DMS 273 (cell line): ENCODE measurements around the gene CDNF.

Source experiments
- DNase-seq: peaks from one replicate; lab custom pipeline; 2025; ENCODE audit not compliant: unreplicated experiment; lab: John Stamatoyannopoulos, UW

CDNF gene

GRCh38 chr10:14800397-14800796 lies 37.4 kb downstream of the CDNF start:
- DNase-seq: no peak

DNA sequence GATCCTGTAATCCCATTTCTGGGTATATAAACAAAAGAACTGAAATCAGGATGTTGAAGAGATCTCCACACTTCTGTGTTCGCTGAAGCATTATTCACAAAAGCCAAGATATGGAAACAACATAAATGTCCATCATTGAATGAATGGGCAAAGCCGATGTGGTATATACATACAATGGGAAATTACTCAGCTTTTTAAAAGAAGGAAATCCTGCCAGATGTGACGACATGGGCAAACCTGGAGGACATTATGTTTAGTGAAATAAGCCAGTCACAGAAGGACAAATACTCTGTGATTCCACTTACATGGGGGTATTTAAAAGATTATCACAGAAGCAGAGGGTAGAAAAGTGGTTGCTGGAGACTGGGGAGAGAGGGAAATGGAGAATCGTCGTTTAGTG lies 39.2 kb downstream of the CDNF start:
- DNase-seq: no peak

- no peak for DNase-seq
These were observed 49.9 kb downstream of the CDNF start for GRCh38 chr10:14787938-14788337.

DNA sequence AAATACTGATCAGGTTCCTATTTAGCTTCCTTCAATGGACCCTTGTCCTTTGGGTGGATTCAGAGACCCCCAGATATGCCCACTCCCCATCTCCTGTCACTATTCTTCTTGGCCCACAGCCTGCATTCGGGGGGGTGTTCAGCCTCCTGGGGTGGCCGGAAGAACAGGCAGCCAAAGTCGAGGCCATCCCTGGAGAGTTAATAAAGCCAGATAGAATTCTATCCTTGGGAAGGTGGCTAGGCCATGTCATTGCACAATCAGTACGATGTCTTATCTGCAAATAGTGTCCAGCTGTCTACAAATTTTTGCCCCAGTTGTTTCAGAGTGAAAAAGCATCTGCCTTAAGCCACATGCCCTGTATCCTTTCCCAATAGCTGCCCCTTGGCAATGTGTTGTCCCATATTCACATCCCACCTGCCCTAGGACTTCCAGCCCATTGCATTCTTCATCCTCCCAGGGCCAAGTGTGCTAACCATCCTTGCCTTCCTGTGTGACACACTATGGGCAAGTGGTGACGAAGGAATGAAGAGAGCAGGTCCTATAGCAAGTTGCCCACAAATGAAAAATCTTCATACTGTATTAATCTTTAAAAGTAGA lies 53.3 kb downstream of the CDNF start:
- no peak for DNase-seq

DNA sequence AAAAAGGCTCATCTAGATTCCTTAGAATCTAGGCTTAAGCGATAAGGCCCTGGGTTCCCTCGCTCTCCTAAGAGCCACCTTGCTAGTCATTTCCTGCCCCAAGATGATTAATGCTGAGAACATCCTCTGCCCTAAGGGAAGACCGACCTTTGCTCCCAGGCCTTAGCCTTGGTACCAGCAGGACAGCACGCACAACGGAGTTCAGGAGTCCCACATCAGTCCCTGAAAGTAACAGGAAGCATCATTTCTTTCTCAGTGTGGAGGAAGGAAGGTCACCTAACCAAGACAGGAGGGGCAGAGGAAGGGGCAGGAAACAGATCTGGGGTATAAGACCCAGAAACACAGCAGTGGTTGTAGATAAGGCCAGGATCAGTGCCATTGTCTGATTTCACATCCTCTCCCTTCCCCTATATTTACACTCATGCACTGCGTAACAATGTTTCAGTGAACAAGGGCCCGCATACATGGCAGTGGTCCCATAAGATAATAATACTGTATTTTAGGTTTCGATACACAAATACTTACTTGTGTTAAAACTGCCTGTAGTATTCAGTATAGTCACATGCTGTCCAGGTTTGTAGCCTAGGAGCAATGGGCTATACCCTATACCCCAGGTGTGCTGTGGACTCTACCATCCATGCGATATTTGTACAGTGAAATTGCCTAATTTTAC lies 55.0 kb downstream of the CDNF start:
- no peak for DNase-seq

DNA sequence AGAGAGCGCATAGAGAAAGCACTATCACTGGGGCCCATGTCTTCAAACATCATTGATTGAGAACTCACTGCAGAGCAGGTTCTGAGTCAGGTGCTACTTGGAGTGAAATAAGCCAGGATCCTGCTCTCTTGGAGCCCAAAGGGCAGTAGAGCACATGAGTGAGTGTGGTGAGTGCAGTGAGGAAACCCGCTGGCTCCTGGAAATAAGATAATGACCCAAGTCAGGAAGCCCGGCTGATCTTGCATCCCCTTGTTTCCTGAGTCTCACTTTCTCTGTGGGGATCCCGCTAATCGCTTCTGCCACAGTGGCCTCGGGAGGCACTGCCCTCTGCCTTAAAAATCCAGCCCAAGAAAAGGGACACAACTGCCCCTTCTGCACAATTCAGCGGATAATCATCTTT lies 56.1 kb downstream of the CDNF start:
- no peak for DNase-seq

DNA sequence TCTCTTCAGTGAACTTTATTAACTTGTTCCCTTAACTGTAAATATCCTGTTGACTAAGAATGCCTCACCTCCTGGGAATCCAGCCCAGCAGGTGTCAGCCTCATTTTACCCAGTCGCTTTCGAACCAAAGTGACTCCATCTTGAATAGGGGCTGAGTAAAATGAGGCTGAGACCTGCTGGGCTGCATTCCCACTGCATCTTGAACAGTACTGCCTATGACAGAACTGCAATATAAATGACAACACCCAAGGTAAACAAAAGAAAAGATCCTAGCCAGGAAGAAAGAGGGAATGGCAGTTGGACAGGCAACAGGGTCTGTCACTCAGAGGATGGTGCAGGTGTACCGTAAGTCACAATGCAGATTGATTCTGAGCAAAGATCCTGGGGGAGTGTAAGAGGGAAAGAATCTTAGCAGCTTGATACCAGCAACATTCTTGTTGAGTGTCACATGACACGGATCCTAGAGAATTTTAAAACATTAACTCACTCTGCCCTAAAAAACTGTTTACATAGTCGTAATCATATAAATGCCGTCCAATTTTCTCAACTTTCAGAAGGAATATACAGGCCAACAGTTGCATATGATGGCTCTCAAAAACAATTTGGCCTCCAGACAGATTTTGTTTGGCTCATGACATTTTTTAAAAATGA lies 58.7 kb downstream of the CDNF start:
- no peak for DNase-seq

DNA sequence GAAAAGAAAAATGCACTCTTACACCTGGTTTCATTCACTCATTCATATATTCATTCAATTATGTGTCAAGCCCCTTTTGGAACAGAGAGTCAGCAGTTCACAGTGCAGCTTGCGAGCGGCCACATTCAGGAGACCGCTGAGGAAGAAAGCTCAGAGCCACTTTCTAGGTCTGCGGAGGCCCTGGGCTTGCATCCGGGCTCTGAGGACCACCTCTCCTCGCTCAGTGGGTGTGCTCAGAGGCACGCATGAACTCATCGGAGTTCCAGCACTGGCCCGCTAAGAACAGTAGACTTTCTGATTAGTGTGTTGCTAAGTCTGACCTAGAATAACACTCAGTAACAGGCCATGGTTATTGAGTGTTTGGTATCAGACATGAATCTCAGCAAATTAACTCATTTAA lies 61.3 kb downstream of the CDNF start:
- no peak for DNase-seq

DNA sequence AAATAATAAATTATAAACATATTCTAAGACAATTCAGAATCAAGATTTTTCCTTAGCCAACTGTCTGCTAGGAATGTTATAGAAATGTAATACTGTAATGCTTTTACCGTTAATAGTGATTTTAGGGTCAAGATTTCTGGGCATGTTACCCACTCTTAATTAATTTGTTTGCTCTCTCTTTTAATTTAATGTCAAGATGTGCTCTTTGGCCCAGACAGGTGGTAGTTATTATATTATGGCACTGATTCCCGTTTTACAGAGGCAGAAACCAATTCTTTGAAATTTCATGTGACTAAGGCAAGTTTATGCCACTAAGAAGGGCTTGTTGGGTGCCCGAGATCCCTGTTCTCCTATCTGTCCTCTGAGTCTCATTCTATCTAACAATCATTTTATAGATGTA lies 62.2 kb downstream of the CDNF start:
- DNase-seq: no peak

DNA sequence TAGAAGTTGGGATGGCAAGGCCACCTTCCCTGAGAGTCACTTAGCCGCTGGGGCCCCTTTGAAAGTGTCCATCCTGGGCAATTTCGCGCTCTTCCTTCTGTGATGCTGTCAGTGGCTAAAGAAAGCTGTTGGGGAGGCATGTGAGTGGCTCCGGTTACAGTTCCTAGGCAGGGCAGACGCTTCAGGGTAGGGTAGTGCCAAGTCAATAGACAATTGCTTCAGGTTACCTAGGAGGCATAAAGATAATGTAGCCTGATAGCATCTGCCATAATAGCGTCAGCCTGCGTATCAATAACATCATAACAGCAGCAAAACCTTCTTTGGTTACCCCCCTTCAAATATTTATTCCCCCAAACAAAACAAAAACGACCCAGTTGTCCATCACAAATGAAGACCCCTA lies 63.0 kb downstream of the CDNF start, which contains the start of gene FAM107B:
TSS of gene FAM107B (minus strand) at position 101 of the 400 bp plus-strand sequence. CDS start 234 bp downstream, outside the sequence.
- DNase-seq: no peak

- no peak for DNase-seq
These were observed 63.6 kb downstream of the CDNF start for GRCh38 chr10:14774214-14774580.

DNA sequence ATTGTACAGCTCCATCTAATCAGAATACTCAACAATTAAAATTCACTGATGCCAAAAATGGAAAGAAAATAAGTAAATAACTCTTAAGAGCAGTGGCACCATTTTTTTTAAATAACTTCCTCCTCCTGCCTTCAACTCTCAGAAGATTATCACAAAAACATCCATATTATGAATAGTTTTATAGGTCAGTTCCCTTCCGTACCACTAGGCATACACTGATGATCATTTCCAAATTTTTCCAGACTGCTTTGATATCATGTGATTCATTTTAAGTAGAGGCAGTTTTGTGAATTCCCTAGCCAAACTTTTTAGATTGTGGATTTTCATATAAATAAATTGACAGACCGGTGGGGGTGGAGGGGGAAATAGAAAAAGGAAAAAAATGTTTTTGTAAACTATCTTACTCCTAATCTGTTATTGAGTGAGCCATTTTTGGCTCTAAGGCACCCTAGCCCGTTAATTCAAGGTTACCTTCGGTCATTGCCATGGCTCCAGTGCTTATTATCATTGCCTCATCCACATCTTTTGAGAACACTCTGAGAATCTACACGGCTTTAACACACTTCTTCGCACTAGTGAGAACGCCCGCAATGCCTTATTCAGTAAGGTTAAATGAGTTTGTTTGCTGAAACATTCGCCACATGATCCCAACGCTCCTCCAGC lies 64.2 kb downstream of the CDNF start:
- DNase-seq: no peak

GRCh38 chr10:14772399-14772798 lies 65.4 kb downstream of the CDNF start:
- no peak for DNase-seq

GRCh38 chr10:14770927-14771326 lies 66.9 kb downstream of the CDNF start:
- no peak for DNase-seq
